NCI-H345 treated with DMSO at 0.1 percent for 48 hours (cell line): Measurements from ENCODE around the gene CSNK1E.
A peak's percentile ranks its signal among the peaks of the same experiment; 100 is the strongest.

ENCODE experiments used
- DNase-seq: peaks from one replicate; lab custom pipeline; 2025; ENCODE audit not compliant: unreplicated experiment; lab: John Stamatoyannopoulos, UW

CSNK1E gene

GRCh38 chr22:38250643-38251340, 66.4 kb downstream of the CSNK1E start:
- no peak for DNase-seq

GRCh38 chr22:38249803-38250642, 67.2 kb downstream of the CSNK1E start:
- DNase-seq: no peak

DNA sequence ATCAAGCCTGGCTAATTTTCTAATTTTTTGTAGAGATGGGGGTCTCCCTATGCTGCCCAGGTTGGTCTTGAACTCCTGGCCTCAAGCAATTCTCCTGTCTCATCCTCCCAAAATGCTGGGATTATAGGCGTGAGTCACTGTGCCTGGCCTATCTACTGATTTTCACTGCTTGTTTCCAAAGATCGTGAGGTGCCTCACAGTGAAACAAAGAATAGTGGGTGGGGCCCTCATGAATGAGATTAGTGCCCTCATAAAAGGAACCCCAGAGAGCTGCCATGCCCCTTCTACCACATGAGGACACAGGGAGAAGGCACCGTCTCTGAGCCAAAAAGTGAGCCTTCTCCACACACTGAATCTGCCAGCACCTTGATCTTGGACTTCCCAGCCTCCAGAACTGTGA, 67.9 kb downstream of the CSNK1E start:
- no peak for DNase-seq

GRCh38 chr22:38248280-38248679, 69.0 kb downstream of the CSNK1E start:
- DNase-seq: no peak

DNA sequence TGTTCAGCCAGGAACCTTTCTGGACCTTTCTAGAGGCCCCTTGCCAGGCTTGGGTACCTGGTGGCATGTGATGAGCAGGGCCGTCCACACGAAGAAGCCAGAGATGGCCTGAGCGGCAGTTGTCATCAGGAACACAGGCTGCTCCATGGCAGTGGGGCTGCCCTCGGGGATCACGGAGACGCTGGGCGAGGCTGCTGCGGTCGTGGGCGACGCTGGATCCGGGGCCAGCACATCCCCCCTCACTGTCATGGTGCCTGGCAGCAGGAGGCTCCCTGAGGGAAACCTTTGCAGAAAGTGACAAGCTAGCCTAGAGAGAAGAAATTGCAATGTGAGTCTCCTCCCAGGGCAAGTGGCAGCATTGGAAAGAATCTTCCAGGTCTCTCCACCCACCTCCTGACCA, 69.5 kb downstream of the CSNK1E start:
- DNase-seq: no peak

DNA sequence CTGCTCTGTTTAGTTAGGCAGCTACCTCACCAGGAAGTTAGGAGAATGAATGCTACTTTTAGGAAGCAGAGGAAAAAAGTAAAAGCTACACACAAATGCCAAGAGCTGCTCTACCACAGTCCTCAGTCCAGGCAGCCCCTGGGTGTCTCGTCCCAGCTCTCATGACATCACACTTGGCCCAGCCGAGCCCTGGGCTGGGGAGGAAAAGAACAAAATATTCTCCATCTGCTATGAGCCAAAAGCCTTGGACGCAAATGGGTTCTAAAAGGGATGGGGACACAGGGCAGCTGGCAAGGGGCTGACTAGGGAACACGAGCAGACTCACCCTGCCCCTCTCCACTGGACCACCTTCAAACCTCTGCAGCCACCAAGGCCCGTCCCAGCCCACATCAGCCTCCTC, 70.5 kb downstream of the CSNK1E start:
- no peak for DNase-seq

GRCh38 chr22:38246046-38246658, 71.1 kb downstream of the CSNK1E start:
- DNase-seq: no peak

DNA sequence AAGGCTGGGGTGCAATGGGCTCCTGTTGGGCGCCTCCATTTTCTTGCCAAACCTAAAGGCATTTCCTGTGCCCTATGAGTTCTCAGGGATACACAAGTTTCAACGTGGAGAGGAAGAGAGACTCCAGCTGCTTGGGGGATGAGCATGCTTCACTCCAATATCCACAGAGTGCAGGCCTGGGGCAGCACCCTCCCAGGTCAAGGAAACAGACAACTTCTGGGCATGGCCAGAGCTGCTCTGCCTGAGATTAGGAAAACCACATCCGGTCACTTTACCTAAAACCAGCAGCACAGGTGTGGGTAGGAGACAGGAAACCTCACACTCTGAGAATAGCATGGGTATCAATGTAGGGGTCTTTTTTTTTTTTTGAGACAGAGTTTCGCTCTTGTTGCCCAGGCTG, 73.1 kb downstream of the CSNK1E start:
- no peak for DNase-seq

- peak; percentile 85 for DNase-seq
Measured at GRCh38 chr22:38243007-38243765, 74.0 kb downstream of the CSNK1E start.

DNA sequence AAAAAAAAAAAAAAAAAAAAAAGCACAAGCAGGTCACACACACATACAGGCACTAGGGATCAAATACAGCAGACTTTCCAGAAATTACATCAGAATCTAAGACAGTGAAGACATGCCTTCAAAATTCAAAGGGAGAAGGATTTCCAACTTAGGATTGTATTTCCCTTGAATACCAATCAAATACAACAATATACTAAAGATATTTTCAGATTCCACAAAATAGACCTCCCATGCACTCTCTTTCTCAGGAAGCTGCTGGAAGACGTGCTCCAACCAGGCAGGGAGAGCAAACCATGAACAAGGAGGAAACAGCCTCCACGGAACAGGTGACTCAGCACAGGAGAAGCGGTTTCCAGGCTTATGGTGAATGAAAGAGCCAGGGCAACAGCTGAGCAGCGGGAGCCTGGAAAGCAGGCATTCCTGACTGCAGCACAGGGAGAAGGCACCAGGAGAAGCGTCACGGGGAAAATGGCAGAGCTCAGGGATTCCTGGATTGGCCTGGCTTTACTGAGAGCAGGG, 76.4 kb downstream of the CSNK1E start:
- no peak for DNase-seq
